Inflammatory macrophage (primary cell): Measurements from ENCODE around the gene PLEKHM1.
A peak's percentile ranks its signal among the peaks of the same experiment; 100 is the strongest.
"Not testable (repeated sequence)": the region's sequence is repeated elsewhere in the genome, so short reads cannot be mapped to it uniquely, and the experiment has no call there.

Source experiments
- DNase-seq, 2 donors: peaks; one replicate each; pipeline ENCODE4 v3.0.0-alpha.2; 2020 to 2022

PLEKHM1 gene

GRCh38 chr17:45461524-45462327 is 28.8 kb downstream of the PLEKHM1 start:
- DNase-seq = peak; percentile 84 to 89

GRCh38 chr17:45460422-45460821 is 30.1 kb downstream of the PLEKHM1 start:
- not testable (repeated sequence) for DNase-seq

- not testable (repeated sequence) for DNase-seq
Measured at GRCh38 chr17:45454341-45454740, 36.2 kb downstream of the PLEKHM1 start.

- not testable (repeated sequence) for DNase-seq
Measured at GRCh38 chr17:45453731-45454130, 36.8 kb downstream of the PLEKHM1 start.

- not testable (repeated sequence) for DNase-seq
Measured at GRCh38 chr17:45453225-45453534, 37.3 kb downstream of the PLEKHM1 start.

- not testable (repeated sequence) for DNase-seq
Measured at GRCh38 chr17:45452329-45453224, 37.9 kb downstream of the PLEKHM1 start.

GRCh38 chr17:45451660-45452059 is 38.9 kb downstream of the PLEKHM1 start:
- not testable (repeated sequence) for DNase-seq

- no peak for DNase-seq
Measured at GRCh38 chr17:45451131-45451530, 39.4 kb downstream of the PLEKHM1 start.

- DNase-seq = not testable (repeated sequence)
Measured at GRCh38 chr17:45449708-45450329, 40.7 kb downstream of the PLEKHM1 start.

GRCh38 chr17:45449260-45449659 is 41.3 kb downstream of the PLEKHM1 start:
- not testable (repeated sequence) for DNase-seq

GRCh38 chr17:45448483-45448882 is 42.0 kb downstream of the PLEKHM1 start:
- not testable (repeated sequence) for DNase-seq

- DNase-seq = not testable (repeated sequence)
Measured at GRCh38 chr17:45448066-45448465, 42.5 kb downstream of the PLEKHM1 start.

GRCh38 chr17:45447650-45448049 is 42.9 kb downstream of the PLEKHM1 start:
- DNase-seq = not testable (repeated sequence)

GRCh38 chr17:45446872-45447625 is 43.5 kb downstream of the PLEKHM1 start:
- not testable (repeated sequence) for DNase-seq

GRCh38 chr17:45445901-45446743 is 44.4 kb downstream of the PLEKHM1 start:
- peak; percentile 32 to 69 for DNase-seq

GRCh38 chr17:45444856-45445820 is 45.4 kb downstream of the PLEKHM1 start:
- DNase-seq = not testable (repeated sequence)

GRCh38 chr17:45444301-45444700 is 46.2 kb downstream of the PLEKHM1 start:
- DNase-seq = not testable (repeated sequence)

- not testable (repeated sequence) for DNase-seq
Measured at GRCh38 chr17:45443371-45444260, 46.9 kb downstream of the PLEKHM1 start.
